Measurements from ENCODE around the gene NPBWR2. TPM values are rescaled to one million over a fixed set of nuclear protein-coding genes. Genes with fewer than 3 reads are reported as not detected.

The NPBWR2 gene
- total RNA-seq, 4 donors from 2014 or later, result not detected

- H3K4me1 ChIP-seq, result peaks cover 5 to 26% (median 9%) of the 10 kb centered on the region in 3 donors
- H3K36me3 ChIP-seq, result no peaks in the 10 kb centered on the region
- intact Hi-C loops (cut with DNase I), result no loop called here
- no peak for DNase-seq
- no peak overlapping the region for H3K4me3 ChIP-seq
- peaks cover 0 to 2% (median 0%) of the 10 kb centered on the region in 3 donors for H3K9me3 ChIP-seq
- no peak overlapping the region for H3K27ac ChIP-seq
- WGBS, 2 donors, result 82 to 85% methylated on average over 7 to 12 of the region's 13 CpGs
- TF ChIP-seq POLR2A (IDR thresholded peaks at IDR 0.05), result no peak
- no peak for TF ChIP-seq CTCF (IDR thresholded peaks at IDR 0.05)
- peaks cover 0 to 48% (median 0%) of the 10 kb centered on the region in 4 donors for H3K27me3 ChIP-seq
These were observed 43.6 kb upstream of the NPBWR2 start for GRCh38 chr20:64150756-64151632.

- no peak overlapping the region for H3K27ac ChIP-seq
- H3K27me3 ChIP-seq, result peaks cover 0 to 48% (median 0%) of the 10 kb centered on the region in 4 donors
- TF ChIP-seq POLR2A (IDR thresholded peaks at IDR 0.05), result no peak
- no peak for TF ChIP-seq CTCF (IDR thresholded peaks at IDR 0.05)
- H3K4me3 ChIP-seq, result no peak overlapping the region
- DNase-seq, result no peak
- 84 to 87% methylated on average over 26 of the region's 26 CpGs for WGBS, 2 donors
- peaks cover 0 to 12% (median 6%) of the 10 kb centered on the region in 3 donors for H3K9me3 ChIP-seq
- H3K4me1 ChIP-seq, result peaks cover 5 to 18% (median 9%) of the 10 kb centered on the region in 3 donors
- intact Hi-C loops (cut with DNase I), result no loop called here
- H3K36me3 ChIP-seq, result no peaks in the 10 kb centered on the region
These were observed 42.6 kb upstream of the NPBWR2 start for GRCh38 chr20:64149809-64150560.

- H3K4me1 ChIP-seq, result peaks cover 5 to 18% (median 9%) of the 10 kb centered on the region in 3 donors
- H3K4me3 ChIP-seq, result no peak overlapping the region
- H3K27ac ChIP-seq, result no peak overlapping the region
- intact Hi-C loops (cut with DNase I), result no loop called here
- 91% methylated on average over 7 of the region's 7 CpGs; no CpG with 5 or more reads in 1 of the 2 donors for WGBS, 2 donors
- H3K9me3 ChIP-seq, result peaks cover 0 to 17% (median 10%) of the 10 kb centered on the region in 3 donors
- H3K36me3 ChIP-seq, result no peaks in the 10 kb centered on the region
- DNase-seq, result no peak
- H3K27me3 ChIP-seq, result peaks cover 0 to 41% (median 0%) of the 10 kb centered on the region in 4 donors
- TF ChIP-seq POLR2A (IDR thresholded peaks at IDR 0.05) (no peak), CTCF (IDR thresholded peaks at IDR 0.05) (no peak)
These were observed 41.8 kb upstream of the NPBWR2 start for GRCh38 chr20:64149141-64149540.

GRCh38 chr20:64148581-64148980 is 41.2 kb upstream of the NPBWR2 start:
- Histone ChIP-seq H3K4me1 (peaks cover 5 to 18% (median 9%) of the 10 kb centered on the region in 3 donors), H3K27ac (no peak overlapping the region), H3K9me3 (peaks cover 0 to 17% (median 10%) of the 10 kb centered on the region in 3 donors), H3K36me3 (no peaks in the 10 kb centered on the region), H3K4me3 (no peak overlapping the region), H3K27me3 (peaks cover 0 to 37% (median 0%) of the 10 kb centered on the region in 4 donors)
- no peak for DNase-seq
- TF ChIP-seq POLR2A (IDR thresholded peaks at IDR 0.05) (no peak), CTCF (IDR thresholded peaks at IDR 0.05) (no peak)
- intact Hi-C loops (cut with DNase I), result no loop called here
- 68 to 77% methylated on average over 5 of the region's 5 CpGs for WGBS, 2 donors
